ENCODE results near the gene COMP.

- no peak for TF ChIP-seq CTCF (IDR thresholded peaks at IDR 0.05)
- TF ChIP-seq POLR2AphosphoS5 (IDR thresholded peaks at IDR 0.05): no peak
Measured at GRCh38 chr19:18770663-18771327, 20.3 kb downstream of the COMP start.
